ENCODE data around the gene CCDC50.

The CCDC50 gene

DNA sequence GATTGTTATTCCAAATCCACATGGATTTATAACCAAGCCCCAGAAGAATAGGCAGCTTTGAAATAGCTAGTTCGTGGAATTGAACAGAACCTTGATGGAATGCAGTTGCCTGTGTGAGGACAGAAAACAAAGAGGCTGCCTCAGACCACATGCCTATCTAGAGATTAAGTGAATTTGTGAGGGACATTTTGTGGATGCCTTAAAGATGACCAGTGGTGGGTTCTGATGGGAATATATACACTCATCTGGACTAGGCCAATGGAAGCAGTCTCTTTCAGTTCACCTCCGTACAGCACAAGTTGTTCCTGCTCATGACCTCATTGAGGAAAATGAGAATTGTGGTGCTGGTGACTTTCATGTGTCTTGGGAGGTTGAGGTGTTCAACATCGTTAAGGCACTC, 68.6 kb downstream of the CCDC50 start:
- TF ChIP-seq, protein P1, sequence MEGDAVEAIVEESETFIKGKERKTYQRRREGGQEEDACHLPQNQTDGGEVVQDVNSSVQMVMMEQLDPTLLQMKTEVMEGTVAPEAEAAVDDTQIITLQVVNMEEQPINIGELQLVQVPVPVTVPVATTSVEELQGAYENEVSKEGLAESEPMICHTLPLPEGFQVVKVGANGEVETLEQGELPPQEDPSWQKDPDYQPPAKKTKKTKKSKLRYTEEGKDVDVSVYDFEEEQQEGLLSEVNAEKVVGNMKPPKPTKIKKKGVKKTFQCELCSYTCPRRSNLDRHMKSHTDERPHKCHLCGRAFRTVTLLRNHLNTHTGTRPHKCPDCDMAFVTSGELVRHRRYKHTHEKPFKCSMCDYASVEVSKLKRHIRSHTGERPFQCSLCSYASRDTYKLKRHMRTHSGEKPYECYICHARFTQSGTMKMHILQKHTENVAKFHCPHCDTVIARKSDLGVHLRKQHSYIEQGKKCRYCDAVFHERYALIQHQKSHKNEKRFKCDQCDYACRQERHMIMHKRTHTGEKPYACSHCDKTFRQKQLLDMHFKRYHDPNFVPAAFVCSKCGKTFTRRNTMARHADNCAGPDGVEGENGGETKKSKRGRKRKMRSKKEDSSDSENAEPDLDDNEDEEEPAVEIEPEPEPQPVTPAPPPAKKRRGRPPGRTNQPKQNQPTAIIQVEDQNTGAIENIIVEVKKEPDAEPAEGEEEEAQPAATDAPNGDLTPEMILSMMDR (conservative IDR thresholded peaks at IDR 0.05; ENCODE audit: low read length) = no peak
- H3K4me3 ChIP-seq (ENCODE audit: low read length) = no peak overlapping the region
- DNase-seq (ENCODE audit: low read depth) = no peak

GRCh38 chr3:191398607-191399006, 69.4 kb downstream of the CCDC50 start:
- TF ChIP-seq, protein P1 (conservative IDR thresholded peaks at IDR 0.05; ENCODE audit: low read length) = no peak
- DNase-seq (ENCODE audit: low read depth) = no peak
- H3K4me3 ChIP-seq (ENCODE audit: low read length) = no peak overlapping the region

DNA sequence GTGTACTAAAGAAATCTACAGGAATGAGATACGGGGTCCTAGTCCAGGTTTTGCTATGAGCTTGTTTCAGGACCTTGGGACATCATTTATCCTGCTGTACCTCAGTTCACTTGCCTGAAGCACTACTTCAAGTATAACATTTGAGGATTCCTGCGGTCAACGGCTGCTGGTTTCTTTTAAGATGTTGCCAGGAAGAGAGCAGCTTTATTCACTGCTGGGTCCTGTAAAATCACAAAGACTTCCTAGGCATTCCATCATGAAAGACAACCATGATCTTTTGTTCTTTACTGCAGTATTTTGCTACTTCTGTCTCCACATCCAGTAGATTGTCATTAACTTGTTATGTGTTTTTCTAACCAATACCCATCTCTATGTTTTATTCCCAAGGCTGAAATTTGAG, 70.7 kb downstream of the CCDC50 start:
- H3K4me3 ChIP-seq (ENCODE audit: low read length) = no peak overlapping the region
- TF ChIP-seq, protein P1 (conservative IDR thresholded peaks at IDR 0.05; ENCODE audit: low read length) = no peak
- DNase-seq (ENCODE audit: low read depth) = no peak

- H3K4me3 ChIP-seq (ENCODE audit: low read length) = no peak overlapping the region
- no peak for DNase-seq (ENCODE audit: low read depth)
- TF ChIP-seq, protein P1 (conservative IDR thresholded peaks at IDR 0.05; ENCODE audit: low read length) = no peak
Observed at GRCh38 chr3:191401775-191402357, 72.7 kb downstream of the CCDC50 start.

- H3K4me3 ChIP-seq (ENCODE audit: low read length) = no peak overlapping the region
- DNase-seq (ENCODE audit: low read depth) = no peak
- TF ChIP-seq, protein P1 (conservative IDR thresholded peaks at IDR 0.05; ENCODE audit: low read length) = no peak
Observed at GRCh38 chr3:191409791-191410359, 80.7 kb downstream of the CCDC50 start.

- TF ChIP-seq, protein P1 (conservative IDR thresholded peaks at IDR 0.05; ENCODE audit: low read length) = no peak
- peak; percentile 92 for DNase-seq (ENCODE audit: low read depth)
- H3K4me3 ChIP-seq (ENCODE audit: low read length) = no peak overlapping the region
Observed at GRCh38 chr3:191412759-191413158, 83.6 kb downstream of the CCDC50 start.

DNA sequence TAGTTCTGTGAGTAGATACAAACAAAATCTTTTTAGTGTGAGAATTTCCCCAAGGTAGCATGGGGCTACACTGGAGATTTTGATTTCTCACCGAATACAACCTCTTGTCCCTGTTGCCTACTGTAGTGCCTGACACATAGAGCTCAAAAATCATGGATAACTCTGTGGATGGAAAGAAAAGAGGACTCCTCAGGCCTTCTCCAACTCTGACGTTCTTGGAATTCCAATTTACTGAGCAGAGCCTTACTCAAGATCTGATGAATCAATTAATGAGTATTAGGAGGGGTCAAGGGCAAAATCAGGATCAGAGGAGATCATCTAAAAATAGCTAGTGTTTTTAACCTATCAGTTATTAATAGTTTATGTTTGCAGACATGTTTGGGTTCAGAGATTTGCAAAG, 85.1 kb downstream of the CCDC50 start:
- peak; percentile 14 for DNase-seq (ENCODE audit: low read depth)
- TF ChIP-seq, protein P1 (conservative IDR thresholded peaks at IDR 0.05; ENCODE audit: low read length) = no peak
- H3K4me3 ChIP-seq (ENCODE audit: low read length) = no peak overlapping the region
